Right lobe of liver (tissue), 4 donors: ENCODE measurements around the gene OR8H2.
"Not testable (repeated sequence)": the region's sequence is repeated elsewhere in the genome, so short reads cannot be mapped to it uniquely, and the experiment has no call there.

ENCODE experiments used
- CTCF ChIP-seq, 4 donors: fragments of 200-600 bp in 3 of 4; fragments of 450-650 bp in 1 of 4; IDR thresholded peaks; one replicate each; pipeline versions ENCODE4 v1.5.1 to v1.8.0; 2016 to 2022; ENCODE audit warnings: antibody characterized with exemption in 4 of 4, mild to moderate bottlenecking in 2 of 4
- POLR2A ChIP-seq: fragments of 450-650 bp; IDR thresholded peaks from one replicate; pipeline ENCODE4 v1.6.1; 2017; ENCODE audit warnings: antibody characterized with exemption, mild to moderate bottlenecking
- donor health status: DM: no; HTN: no; CAD: no.
- donor health status: DM: no; HTN: no; CAD: no.
- donor health status: DM: no; HTN: yes; CAD: no.

GRCh38 chr11:56057661-56058237, 45.7 kb upstream of the OR8H2 start:
- TF ChIP-seq CTCF (IDR thresholded peaks at IDR 0.05); POLR2A: not testable (repeated sequence)
